ENCODE results near the gene SCYGR1. TPM values are rescaled to one million over a fixed set of nuclear protein-coding genes. Genes with fewer than 3 reads are reported as not detected.

Gene SCYGR1
- total RNA-seq, 1 experiment from 2014 or later: not detected

DNA sequence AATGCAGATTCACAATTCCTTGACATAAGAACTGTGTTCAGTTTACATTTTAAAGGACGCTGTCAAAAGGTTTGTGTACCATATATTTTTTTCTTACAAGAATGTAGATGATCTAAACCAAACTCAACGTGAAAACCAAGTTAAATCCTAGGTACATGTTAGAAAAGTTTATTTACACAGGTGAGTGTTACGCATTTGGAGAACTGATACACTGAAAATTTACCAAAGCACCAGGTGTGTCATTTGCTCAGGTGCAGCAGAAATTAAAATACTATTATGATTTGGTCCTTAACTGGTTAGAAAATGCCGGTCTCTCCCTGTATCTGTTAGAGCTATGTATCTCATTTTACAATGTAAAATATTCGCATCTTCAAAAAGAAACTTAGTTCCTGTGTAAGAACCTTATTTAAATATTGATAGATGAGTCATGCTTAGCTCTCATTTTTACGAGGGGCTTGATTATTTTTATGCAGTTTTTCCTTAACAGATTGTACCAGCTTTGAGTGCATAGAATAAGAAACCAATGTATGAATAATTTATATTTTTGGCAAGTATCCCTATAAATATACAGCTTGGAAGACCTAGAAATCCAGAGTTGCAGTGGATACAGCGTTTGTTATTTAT, 37.6 kb downstream of the SCYGR1 start:
- Histone ChIP-seq H3K9me3 (ENCODE audit: control insufficient read depth, insufficient read depth, low read depth, low read length) (no peaks in the 10 kb centered on the region), H3K27ac (ENCODE audit: low read length) (no peak overlapping the region), H3K4me1 (ENCODE audit: control insufficient read depth, insufficient read depth, low read length) (no peaks in the 10 kb centered on the region), H3K36me3 (ENCODE audit: control insufficient read depth, insufficient read depth, low read length) (no peaks in the 10 kb centered on the region; the same call in 1 of the 2 replicates), H3K4me3 (ENCODE audit: low read depth in 2 of 2, low read length in 2 of 2) (no peak overlapping the region), H3K27me3 (ENCODE audit: control insufficient read depth, insufficient read depth, low read length) (no peaks in the 10 kb centered on the region)
- ATAC-seq: no peak
- POLR2A ChIA-PET: no interaction called here
- no peak for DNase-seq (ENCODE audit: low read depth, low spot score)
- no TSS peak for BruUV-seq (replicated peaks)
- TF ChIP-seq, protein P1, sequence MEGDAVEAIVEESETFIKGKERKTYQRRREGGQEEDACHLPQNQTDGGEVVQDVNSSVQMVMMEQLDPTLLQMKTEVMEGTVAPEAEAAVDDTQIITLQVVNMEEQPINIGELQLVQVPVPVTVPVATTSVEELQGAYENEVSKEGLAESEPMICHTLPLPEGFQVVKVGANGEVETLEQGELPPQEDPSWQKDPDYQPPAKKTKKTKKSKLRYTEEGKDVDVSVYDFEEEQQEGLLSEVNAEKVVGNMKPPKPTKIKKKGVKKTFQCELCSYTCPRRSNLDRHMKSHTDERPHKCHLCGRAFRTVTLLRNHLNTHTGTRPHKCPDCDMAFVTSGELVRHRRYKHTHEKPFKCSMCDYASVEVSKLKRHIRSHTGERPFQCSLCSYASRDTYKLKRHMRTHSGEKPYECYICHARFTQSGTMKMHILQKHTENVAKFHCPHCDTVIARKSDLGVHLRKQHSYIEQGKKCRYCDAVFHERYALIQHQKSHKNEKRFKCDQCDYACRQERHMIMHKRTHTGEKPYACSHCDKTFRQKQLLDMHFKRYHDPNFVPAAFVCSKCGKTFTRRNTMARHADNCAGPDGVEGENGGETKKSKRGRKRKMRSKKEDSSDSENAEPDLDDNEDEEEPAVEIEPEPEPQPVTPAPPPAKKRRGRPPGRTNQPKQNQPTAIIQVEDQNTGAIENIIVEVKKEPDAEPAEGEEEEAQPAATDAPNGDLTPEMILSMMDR (IDR thresholded peaks at IDR 0.05): no peak
- TF ChIP-seq TCF7L2 (IDR thresholded peaks at IDR 0.05; ENCODE audit: low read depth, low read length) (no peak), SIN3A (IDR thresholded peaks at IDR 0.05; ENCODE audit: borderline replicate concordance, insufficient read depth, low read depth, low read length) (no peak)
- TF ChIP-seq, protein P2, sequence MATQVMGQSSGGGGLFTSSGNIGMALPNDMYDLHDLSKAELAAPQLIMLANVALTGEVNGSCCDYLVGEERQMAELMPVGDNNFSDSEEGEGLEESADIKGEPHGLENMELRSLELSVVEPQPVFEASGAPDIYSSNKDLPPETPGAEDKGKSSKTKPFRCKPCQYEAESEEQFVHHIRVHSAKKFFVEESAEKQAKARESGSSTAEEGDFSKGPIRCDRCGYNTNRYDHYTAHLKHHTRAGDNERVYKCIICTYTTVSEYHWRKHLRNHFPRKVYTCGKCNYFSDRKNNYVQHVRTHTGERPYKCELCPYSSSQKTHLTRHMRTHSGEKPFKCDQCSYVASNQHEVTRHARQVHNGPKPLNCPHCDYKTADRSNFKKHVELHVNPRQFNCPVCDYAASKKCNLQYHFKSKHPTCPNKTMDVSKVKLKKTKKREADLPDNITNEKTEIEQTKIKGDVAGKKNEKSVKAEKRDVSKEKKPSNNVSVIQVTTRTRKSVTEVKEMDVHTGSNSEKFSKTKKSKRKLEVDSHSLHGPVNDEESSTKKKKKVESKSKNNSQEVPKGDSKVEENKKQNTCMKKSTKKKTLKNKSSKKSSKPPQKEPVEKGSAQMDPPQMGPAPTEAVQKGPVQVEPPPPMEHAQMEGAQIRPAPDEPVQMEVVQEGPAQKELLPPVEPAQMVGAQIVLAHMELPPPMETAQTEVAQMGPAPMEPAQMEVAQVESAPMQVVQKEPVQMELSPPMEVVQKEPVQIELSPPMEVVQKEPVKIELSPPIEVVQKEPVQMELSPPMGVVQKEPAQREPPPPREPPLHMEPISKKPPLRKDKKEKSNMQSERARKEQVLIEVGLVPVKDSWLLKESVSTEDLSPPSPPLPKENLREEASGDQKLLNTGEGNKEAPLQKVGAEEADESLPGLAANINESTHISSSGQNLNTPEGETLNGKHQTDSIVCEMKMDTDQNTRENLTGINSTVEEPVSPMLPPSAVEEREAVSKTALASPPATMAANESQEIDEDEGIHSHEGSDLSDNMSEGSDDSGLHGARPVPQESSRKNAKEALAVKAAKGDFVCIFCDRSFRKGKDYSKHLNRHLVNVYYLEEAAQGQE (IDR thresholded peaks at IDR 0.05; ENCODE audit: insufficient read depth in 1 of 2, low read depth in 2 of 2, low read length in 1 of 2): no peak
- in situ Hi-C loops (cut with HindIII; ENCODE audit: low pct_unique_long_range_greater_than_20kb, low sequenced_read_pairs): no loop called here
- intact Hi-C loops (cut with micrococcal nuclease; ENCODE audit: unreplicated experiment): no loop called here
- CTCF ChIA-PET: interaction anchor here (0.7 kb wide), 1 partner anchor 1721 kb away, joined by 3 read pairs; no protein-coding TSS in a partner anchor

DNA sequence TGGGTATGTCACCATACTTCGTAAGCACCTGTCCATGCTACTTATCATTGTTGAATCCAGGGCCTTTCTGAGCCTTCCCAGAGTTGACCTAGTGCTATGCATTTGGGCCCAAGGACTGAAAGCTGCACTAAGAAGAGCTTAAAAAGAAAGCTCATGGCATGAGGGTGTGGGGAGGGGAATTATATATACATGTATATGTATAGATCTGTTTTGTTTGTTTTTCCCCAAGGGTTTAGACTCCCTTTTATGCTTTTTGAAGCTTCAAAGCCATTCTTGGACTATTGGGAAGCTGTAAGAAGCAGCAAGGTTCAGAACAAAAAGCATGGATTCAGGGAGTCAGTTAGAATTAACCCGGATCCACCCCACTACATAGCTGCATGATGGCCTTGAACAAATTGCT, 39.4 kb downstream of the SCYGR1 start:
- DNase-seq (ENCODE audit: low read depth, low spot score) (no peak), ATAC-seq (no peak)
- intact Hi-C loops (cut with micrococcal nuclease; ENCODE audit: unreplicated experiment) (no loop called here), in situ Hi-C loops (cut with HindIII; ENCODE audit: low pct_unique_long_range_greater_than_20kb, low sequenced_read_pairs) (no loop called here)
- Histone ChIP-seq H3K27me3 (ENCODE audit: control insufficient read depth, insufficient read depth, low read length) (no peaks in the 10 kb centered on the region), H3K27ac (ENCODE audit: low read length) (no peak overlapping the region), H3K9me3 (ENCODE audit: control insufficient read depth, insufficient read depth, low read depth, low read length) (no peaks in the 10 kb centered on the region), H3K36me3 (ENCODE audit: control insufficient read depth, insufficient read depth, low read length) (no peaks in the 10 kb centered on the region; the same call in 1 of the 2 replicates), H3K4me3 (ENCODE audit: low read depth in 2 of 2, low read length in 2 of 2) (no peak overlapping the region), H3K4me1 (ENCODE audit: control insufficient read depth, insufficient read depth, low read length) (no peaks in the 10 kb centered on the region)
- TF ChIP-seq POLR2AphosphoS5 (IDR thresholded peaks at IDR 0.05; ENCODE audit: low read depth, low read length) (no peak), SIN3A (IDR thresholded peaks at IDR 0.05; ENCODE audit: borderline replicate concordance, insufficient read depth, low read depth, low read length) (no peak), TCF7L2 (IDR thresholded peaks at IDR 0.05; ENCODE audit: low read depth, low read length) (no peak)
- TF ChIP-seq, protein P1 (IDR thresholded peaks at IDR 0.05): no peak
- TF ChIP-seq, protein P2 (IDR thresholded peaks at IDR 0.05; ENCODE audit: insufficient read depth in 1 of 2, low read depth in 2 of 2, low read length in 1 of 2): no peak
- POLR2A ChIA-PET: no interaction called here
- BruUV-seq (replicated peaks): no TSS peak
- CTCF ChIA-PET: no interaction called here
